ENCODE measurements around the gene FGFR2. TPM values are rescaled to one million over a fixed set of nuclear protein-coding genes. Genes with fewer than 3 reads are reported as not detected.

The FGFR2 gene
- total and polyA plus RNA-seq, 2 donors (not counting 3 experiments of a cell fraction or from before 2014, with no cell fraction given) = 0.06 TPM; not detected in 1

- Histone ChIP-seq H3K27me3 (ENCODE audit: control insufficient read depth in 2 of 2, insufficient read depth in 2 of 2, low read length in 2 of 2) (no peaks in the 10 kb centered on the region), H3K4me2 (ENCODE audit: insufficient read depth, low read length) (no peak overlapping the region), H3K79me2 (ENCODE audit: control insufficient read depth, insufficient read depth, low read length) (no peaks in the 10 kb centered on the region), H3K4me3 (replicated peaks in 1 of 3; ENCODE audit: insufficient read depth in 1 of 3, low read depth in 1 of 3, low read length in 3 of 3) (no peak overlapping the region), H3K9me1 (replicated peaks; ENCODE audit: control insufficient read depth, extremely low read depth, insufficient read depth, low read length) (no peaks in the 10 kb centered on the region), H4K20me1 (replicated peaks; ENCODE audit: control insufficient read depth, extremely low read depth, insufficient read depth, low read length) (no peaks in the 10 kb centered on the region), H3K27ac (ENCODE audit: insufficient read depth, low read depth, low read length) (no peak overlapping the region), H3K36me3 (ENCODE audit: control insufficient read depth in 2 of 2, extremely low read depth in 1 of 2, insufficient read depth in 2 of 2, low read length in 2 of 2) (no peaks in the 10 kb centered on the region), H2AFZ (ENCODE audit: low read depth, low read length) (no peak overlapping the region), H3K9ac (replicated peaks; ENCODE audit: extremely low read depth, insufficient read depth, low read length) (no peak overlapping the region), H3K4me1 (ENCODE audit: control insufficient read depth, extremely low read depth, insufficient read depth, low read length) (no peaks in the 10 kb centered on the region), H3K9me3 (replicated peaks; ENCODE audit: control insufficient read depth, insufficient read depth, low read length) (no peaks in the 10 kb centered on the region)
- intact Hi-C loops (cut with micrococcal nuclease) (no loop called here), dilution Hi-C loops (cut with MboI; ENCODE audit: extremely low pct_ligation_motif_present, low sequenced_read_pairs) (no loop called here)
- DNase-seq (ENCODE audit: low read depth, low spot score) (no peak), FAIRE-seq (no peak)
- TF ChIP-seq JUN (IDR thresholded peaks at IDR 0.05; ENCODE audit: borderline replicate concordance, insufficient read depth, insufficient read length, low read depth) (no peak), CTCF (IDR thresholded peaks at IDR 0.05; ENCODE audit: extremely low read depth in 1 of 2, insufficient read depth in 1 of 2, low read depth in 1 of 2, low read length in 2 of 2) (no peak), GATA2 (IDR thresholded peaks at IDR 0.05; ENCODE audit: insufficient read depth, insufficient read length, low read depth, low read length) (no peak), FOS (IDR thresholded peaks at IDR 0.05; ENCODE audit: borderline replicate concordance, insufficient read depth, low read length) (no peak)
- CTCF ChIA-PET = no interaction called here
- BruUV-seq (replicated peaks) = no TSS peak
- POLR2A ChIA-PET = no interaction called here
Observed at GRCh38 chr10:121544301-121544869, 53.9 kb downstream of the FGFR2 start.

GRCh38 chr10:121543545-121543944, 54.7 kb downstream of the FGFR2 start:
- TF ChIP-seq FOS (IDR thresholded peaks at IDR 0.05; ENCODE audit: borderline replicate concordance, insufficient read depth, low read length) = no peak
- TF ChIP-seq CTCF (IDR thresholded peaks at IDR 0.05; ENCODE audit: extremely low read depth in 1 of 2, insufficient read depth in 1 of 2, low read depth in 1 of 2, low read length in 2 of 2) = no peak
- no peak for TF ChIP-seq POLR2A (IDR thresholded peaks at IDR 0.05; ENCODE audit: low read depth, low read length)
- TF ChIP-seq EZH2 (IDR thresholded peaks at IDR 0.05; ENCODE audit: borderline replicate concordance, low read depth, low read length, severe bottlenecking) = no peak
- no peak for TF ChIP-seq POLR2AphosphoS5 (IDR thresholded peaks at IDR 0.05; ENCODE audit: insufficient read depth, low read depth, low read length)
- TF ChIP-seq MYC (IDR thresholded peaks at IDR 0.05; ENCODE audit: low read depth, low read length) = no peak
- TF ChIP-seq GATA2 (IDR thresholded peaks at IDR 0.05; ENCODE audit: insufficient read depth, insufficient read length, low read depth, low read length) = no peak
- intact Hi-C loops (cut with micrococcal nuclease) = no loop called here
- FAIRE-seq = no peak

More at GRCh38 chr10:121543545-121543944, 54.7 kb downstream of the FGFR2 start:
- H3K4me2 ChIP-seq (ENCODE audit: insufficient read depth, low read length) = no peak overlapping the region
- peaks cover under 1% of the 10 kb centered on the region for H3K4me1 ChIP-seq (ENCODE audit: control insufficient read depth, extremely low read depth, insufficient read depth, low read length)
- no peak overlapping the region for H2AFZ ChIP-seq (ENCODE audit: low read depth, low read length)
- no peaks in the 10 kb centered on the region for H3K36me3 ChIP-seq (ENCODE audit: control insufficient read depth in 2 of 2, extremely low read depth in 1 of 2, insufficient read depth in 2 of 2, low read length in 2 of 2)
- dilution Hi-C loops (cut with MboI; ENCODE audit: extremely low pct_ligation_motif_present, low sequenced_read_pairs) = no loop called here
- CTCF ChIA-PET = no interaction called here
- no TSS peak for BruUV-seq (replicated peaks)
- no peaks in the 10 kb centered on the region for H3K9me1 ChIP-seq (replicated peaks; ENCODE audit: control insufficient read depth, extremely low read depth, insufficient read depth, low read length)
- no peaks in the 10 kb centered on the region for H3K27me3 ChIP-seq (ENCODE audit: control insufficient read depth in 2 of 2, insufficient read depth in 2 of 2, low read length in 2 of 2)
- no peak overlapping the region for H3K9ac ChIP-seq (replicated peaks; ENCODE audit: extremely low read depth, insufficient read depth, low read length)
- H3K9me3 ChIP-seq (replicated peaks; ENCODE audit: control insufficient read depth, insufficient read depth, low read length) = no peaks in the 10 kb centered on the region
- no peaks in the 10 kb centered on the region for H3K79me2 ChIP-seq (ENCODE audit: control insufficient read depth, insufficient read depth, low read length)
- no peak overlapping the region for H3K27ac ChIP-seq (ENCODE audit: insufficient read depth, low read depth, low read length)
- H4K20me1 ChIP-seq (replicated peaks; ENCODE audit: control insufficient read depth, extremely low read depth, insufficient read depth, low read length) = no peaks in the 10 kb centered on the region
- POLR2A ChIA-PET = no interaction called here
- no peak for DNase-seq (ENCODE audit: low read depth, low spot score)
- H3K4me3 ChIP-seq (replicated peaks in 1 of 3; ENCODE audit: insufficient read depth in 1 of 3, low read depth in 1 of 3, low read length in 3 of 3) = no peak overlapping the region
